T-helper 9 cell (primary cell): Measurements from ENCODE around the gene ETV6.
"Not testable (repeated sequence)": the region's sequence is repeated elsewhere in the genome, so short reads cannot be mapped to it uniquely, and the experiment has no call there.

Experiments
- DNase-seq: peaks from one replicate; pipeline ENCODE4 v3.0.0-alpha.2; 2020
- total RNA-seq, 2 donors: gene quantifications; one replicate each; lab custom pipeline; 2026; lab: John Stamatoyannopoulos, UW

ETV6 gene
- 40.8 to 45.6 reads per million in 2 donors for total RNA-seq

DNA sequence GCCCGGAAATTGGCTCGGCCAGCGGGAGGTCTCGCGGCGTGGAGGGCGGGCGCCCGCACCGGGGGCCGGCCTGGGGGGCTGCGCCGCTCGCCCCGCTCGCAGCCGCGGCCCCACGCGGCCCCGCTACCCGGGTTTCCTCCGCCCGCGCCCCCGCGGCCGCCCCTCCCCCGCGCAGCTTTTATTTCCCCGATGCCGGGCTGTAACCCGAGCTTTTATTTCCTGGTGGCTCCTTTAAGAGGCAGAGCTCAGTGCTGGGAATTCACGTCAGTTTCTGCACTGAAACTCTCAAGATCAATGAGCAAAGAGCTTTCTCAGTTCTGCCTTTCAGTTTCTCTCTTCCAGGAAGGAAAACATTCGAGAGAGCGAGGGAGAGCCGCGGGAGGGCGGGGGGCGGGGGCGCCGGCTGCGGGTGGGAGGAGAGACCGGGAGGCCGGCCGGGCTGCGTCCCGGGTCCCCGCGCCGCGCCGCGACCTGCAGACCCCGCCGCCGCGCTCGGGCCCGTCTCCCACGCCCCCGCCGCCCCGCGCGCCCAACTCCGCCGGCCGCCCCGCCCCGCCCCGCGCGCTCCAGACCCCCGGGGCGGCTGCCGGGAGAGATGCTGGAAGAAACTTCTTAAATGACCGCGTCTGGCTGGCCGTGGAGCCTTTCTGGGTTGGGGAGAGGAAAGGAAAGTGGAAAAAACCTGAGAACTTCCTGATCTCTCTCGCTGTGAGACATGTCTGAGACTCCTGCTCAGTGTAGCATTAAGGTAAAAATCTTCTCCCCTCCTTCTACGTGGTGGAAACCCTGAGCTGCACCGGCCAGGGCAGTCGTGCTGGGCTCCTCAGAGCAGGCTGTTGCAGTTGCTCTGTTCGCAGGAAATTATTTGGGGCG is at the start of gene ETV6:
TSS of gene ETV6 (plus strand) at position 262 of the 873 bp plus-strand sequence. CDS start at position 716, 454 bp downstream.
- DNase-seq = peak; percentile 47

- no peak for DNase-seq
These were observed 49.3 kb upstream of the ETV6 start for GRCh38 chr12:11600199-11600598.

GRCh38 chr12:11601647-11602046 is 47.8 kb upstream of the ETV6 start:
- no peak for DNase-seq

DNA sequence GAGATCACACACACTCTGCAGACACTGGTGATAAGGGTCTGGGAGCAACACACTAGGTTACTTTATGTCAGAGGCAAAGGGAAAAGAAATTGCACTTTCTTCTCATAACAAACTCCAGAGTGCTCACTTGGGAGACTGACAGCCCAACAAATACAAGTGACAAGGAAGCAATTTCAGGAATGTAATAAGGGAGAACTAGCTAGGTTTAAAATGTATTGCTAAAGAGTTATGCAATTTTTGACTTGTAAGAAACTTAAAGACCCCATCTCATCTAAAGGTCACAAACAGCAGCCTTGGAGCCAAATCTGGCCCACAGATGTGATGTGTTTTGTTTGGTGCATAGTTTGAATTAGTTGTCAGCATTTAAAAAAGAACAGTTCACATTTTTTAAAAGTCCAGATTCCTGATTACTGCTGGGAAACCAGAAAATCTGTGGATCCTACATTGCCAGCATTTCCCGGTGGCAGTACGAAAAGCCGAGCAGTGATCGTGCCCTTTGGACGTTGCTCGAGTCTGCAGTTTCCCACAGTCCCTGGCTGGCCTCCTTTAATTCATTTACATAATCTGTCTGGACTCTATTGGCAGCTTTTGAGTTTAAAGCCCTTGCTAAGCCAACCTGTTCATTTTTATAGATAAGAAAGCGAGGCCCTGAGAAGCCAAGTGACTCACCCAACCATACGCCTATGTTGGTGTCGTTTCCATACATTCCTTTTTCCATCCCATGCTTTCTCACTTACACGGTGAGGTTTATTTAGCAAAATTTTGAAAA is 42.0 kb upstream of the ETV6 start:
- DNase-seq = no peak

DNA sequence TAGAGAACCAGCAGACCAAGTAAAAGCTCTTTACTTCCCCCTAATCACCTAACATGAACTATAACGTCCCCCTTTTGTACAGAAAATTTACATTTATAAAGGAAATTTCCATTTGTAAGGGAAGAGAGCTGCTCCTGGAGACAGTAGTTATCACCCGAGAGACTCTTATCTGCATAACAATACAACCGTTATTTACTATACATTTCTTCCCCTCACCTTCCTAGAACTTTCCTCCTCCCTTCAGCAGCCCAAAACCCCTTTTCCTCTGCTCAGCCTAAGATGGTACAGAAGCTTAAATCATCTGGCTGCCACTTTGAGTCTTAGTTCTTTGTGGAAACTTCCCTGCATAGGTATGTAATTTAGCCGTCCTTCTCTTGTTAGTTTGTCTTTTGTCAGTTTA is 40.4 kb upstream of the ETV6 start:
- DNase-seq = no peak

- no peak for DNase-seq
These were observed 34.0 kb upstream of the ETV6 start for GRCh38 chr12:11615481-11615880.

DNA sequence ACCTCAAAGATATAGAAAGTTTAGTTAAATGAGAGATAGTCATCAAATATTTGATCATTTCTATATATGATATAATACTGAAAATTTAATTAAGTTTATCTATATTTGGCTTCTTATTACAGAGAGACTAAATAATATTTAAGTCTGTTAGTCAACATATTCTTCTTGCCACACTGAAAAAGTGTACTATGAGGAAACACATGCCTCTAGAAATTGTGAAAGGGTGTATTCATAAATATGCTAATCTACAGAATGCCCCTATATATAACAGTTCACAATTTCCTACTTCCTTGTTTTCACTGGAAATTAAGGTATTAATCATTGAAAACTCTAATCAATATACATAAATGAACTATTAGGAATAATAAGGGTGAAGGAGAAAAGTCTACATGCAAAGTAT is 31.4 kb upstream of the ETV6 start:
- DNase-seq = no peak

DNA sequence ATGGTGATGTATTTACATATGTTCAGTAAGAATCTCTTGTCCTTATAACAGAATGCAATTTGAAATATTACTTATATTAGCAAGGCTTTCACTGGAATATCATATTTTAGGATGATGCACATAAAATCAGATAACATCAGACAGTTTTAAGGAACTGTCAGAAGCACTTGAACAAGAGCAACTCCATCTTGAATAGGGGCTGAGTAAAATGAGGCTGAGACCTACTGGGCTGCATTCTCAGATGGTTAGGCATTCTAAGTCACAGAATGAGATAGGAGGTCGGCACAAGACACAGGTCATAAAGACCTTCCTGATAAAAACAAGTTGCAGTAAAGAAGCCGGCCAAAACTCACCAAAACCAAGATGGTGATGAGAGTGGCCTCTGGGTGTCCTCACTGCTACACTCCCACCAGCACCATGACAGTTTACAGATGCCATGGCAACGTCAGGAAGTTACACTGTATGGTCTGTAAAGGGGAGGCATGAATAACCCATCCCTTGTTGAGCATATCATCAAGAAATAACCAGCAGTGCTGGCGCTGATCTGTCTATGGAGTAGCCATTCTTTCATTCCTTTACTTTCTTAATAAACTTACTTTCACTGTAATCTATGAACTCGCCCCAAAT is 27.6 kb upstream of the ETV6 start:
- DNase-seq = no peak

DNA sequence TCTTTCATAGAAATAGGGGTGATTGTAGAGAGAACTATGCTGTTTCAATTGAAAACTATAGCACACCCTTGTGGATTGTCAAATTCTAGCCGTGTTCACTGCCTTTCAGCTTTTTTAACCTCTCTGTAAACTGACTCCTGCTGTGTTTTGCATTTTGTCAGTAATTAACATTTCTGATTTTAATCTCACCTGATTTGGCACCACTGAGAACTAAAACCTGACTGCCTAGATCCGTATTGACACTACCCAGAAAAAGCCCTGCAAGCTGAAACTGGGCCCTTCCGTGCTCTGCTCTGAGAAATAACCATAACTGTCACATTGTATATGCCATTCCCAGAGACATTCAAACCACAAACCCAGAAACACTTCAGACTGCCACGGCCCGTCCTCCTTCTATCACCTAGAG is 26.6 kb upstream of the ETV6 start:
- no peak for DNase-seq

DNA sequence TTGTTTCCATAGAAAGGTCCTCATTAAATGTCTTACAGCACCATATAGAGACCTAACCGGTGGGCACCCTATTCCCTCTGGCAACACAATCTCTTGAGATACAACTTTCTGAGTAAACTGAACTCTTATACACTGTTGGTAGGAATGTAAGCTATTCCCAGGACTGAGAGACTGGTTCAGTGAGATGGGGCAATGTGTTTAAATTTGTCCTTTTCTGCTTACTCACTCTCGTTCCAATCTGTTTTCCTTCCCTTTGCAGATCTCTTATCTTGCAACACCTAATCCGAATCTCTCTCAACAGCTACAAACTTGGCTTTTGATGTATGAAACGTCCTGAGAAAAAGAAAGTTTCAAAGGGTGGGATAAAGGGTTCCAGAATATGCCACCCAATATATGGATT is 26.1 kb upstream of the ETV6 start:
- no peak for DNase-seq

DNA sequence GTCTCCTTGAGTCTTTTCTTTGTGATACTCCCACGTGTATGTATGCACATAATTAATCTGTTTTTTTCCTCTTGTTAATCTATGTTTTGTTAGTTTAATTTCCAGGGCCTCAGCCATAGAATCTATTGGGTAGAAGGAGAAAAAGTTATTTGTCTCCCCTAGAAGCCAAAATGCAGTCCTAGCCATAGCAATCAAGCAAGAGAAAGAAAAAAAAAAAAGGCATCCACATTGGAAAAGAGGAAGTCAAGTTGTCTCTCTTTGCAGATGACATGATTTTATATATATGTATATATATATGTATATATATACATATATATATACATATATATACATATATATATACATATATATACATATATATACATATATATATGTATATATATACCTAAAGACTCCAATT is 25.4 kb upstream of the ETV6 start:
- DNase-seq = no peak

GRCh38 chr12:11627709-11628108 is 21.8 kb upstream of the ETV6 start:
- not testable (repeated sequence) for DNase-seq

DNA sequence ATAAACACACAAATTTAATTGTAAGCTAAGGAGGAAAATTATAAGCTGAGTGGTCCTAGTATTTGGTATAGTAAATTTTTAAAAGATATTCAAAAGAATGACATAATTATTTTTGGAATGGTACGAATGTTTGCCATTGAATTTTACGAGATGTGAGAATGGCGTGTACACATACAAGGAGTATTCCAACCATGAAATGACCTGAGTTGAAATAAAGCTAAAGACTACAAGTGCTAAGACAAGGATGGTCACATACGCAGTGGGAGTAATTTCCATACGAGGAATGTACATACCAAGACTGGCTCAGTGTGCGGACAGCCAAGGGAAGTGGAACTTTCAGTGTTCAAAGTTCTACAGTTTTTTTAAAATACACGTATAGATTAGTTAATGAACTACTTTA is 21.1 kb upstream of the ETV6 start:
- DNase-seq = no peak

DNA sequence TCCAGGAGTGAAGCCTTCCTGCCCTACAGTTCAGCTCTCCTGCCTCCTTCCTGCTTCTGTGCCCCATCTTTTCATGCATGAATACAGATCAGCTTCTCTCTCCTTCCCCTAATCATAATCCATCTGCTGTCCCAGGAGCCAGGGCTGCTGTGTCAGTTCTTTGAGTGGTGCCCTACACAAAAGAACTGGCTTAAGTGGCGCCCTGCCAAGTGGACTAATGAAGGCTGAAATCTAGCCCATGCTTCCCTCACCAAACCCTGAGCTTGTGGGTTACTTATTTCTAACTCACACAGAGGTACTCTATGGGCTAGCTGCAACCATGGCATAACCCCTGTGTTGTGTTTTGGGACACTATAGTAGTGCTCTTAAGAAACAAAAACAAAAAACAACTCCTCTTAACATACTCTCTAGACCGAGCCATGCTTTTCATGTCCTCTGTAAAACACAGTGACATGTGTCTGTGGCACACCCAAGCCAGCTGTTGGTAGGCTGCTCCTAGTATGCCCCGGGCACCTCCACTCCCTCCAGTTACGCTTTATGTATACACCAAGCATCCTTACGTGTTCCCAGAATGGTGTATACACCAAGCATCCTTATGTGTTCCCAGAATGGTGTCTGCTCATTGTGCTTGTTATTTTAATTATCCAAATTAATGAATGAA is 19.3 kb upstream of the ETV6 start:
- no peak for DNase-seq

GRCh38 chr12:11631288-11631687 is 18.2 kb upstream of the ETV6 start:
- DNase-seq = no peak

- not testable (repeated sequence) for DNase-seq
These were observed 17.6 kb upstream of the ETV6 start for GRCh38 chr12:11631881-11632280.

GRCh38 chr12:11633968-11634367 is 15.5 kb upstream of the ETV6 start:
- no peak for DNase-seq

- no peak for DNase-seq
These were observed 14.1 kb upstream of the ETV6 start for GRCh38 chr12:11635341-11635740.

- DNase-seq = no peak
These were observed 11.1 kb upstream of the ETV6 start for GRCh38 chr12:11638315-11638916.

- no peak for DNase-seq
These were observed 10.0 kb upstream of the ETV6 start for GRCh38 chr12:11639454-11639853.

DNA sequence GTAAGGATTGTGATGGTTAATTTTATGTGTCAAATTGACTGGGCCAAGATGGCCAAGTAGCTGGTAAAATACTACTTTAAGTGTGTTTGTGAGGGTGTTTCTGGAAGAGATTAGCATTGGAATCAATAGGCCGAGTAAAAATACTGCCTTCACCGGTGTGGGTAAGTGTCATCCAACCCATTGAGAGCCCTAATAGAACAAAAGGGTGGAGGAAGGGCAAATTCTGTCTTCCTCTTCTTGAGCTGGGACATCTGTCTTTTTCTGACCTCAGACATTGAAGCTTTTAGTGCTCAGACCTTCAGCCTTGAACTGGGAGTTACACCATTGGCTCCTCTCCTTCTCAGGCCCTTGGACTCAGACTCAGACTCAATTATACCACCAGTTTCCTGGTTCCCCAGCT is 8.0 kb upstream of the ETV6 start:
- no peak for DNase-seq

GRCh38 chr12:11642785-11643184 is 6.7 kb upstream of the ETV6 start:
- DNase-seq = no peak

DNA sequence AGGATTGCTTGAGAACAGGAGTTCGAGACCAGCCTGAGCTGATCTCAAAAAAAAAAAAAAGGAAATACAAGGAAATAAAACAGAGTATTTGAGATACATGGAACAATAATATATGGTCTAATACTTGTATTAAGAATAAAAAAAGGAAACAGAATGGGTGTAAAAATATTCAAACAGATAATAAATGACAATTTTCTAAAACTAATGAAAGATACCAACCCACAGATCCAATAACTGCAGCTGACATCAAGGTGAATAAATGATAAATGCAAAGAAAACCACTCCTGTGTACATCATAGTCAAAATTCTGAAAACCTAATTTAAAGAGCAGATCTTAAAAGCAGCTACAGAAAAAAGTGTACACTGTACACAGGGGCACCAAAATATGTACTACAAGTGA is 4.1 kb upstream of the ETV6 start:
- no peak for DNase-seq
